ENCODE data around the gene PPP1R3G.

PPP1R3G gene

DNA sequence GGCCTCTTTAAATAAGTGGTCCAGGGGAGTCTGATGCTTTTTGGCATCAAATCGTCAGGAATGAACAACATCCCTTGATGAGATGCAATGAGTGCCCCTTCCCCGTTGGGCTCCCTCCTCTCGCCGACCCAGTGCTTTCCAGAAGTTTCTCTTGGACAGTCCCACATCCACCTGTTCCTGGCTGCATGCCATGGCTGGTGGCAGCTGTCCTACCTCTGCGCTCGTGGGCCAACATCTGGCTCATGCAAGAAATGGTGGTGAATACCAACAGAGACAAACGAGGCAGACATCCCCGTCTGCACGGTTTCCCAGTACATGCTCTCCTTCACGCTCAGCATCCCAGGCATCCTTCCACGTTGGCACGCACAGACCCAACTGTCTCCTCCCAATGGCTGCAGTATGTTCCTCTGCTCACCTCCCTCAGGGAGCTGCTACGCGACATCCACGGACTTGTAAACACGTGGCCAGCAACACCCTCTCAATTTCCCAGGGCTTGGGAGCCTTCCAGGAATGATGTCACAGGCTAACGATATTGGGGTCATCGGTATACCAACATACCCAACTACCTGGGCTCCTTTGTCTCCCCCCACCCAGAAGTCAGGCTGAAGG, 37.5 kb downstream of the PPP1R3G start:
- H3K27me3 ChIP-seq (ENCODE audit: insufficient read depth, low read length, poor library complexity, severe bottlenecking) = no peaks in the 10 kb centered on the region
- H3F3A ChIP-seq (ENCODE audit: low read depth) = no peaks in the 10 kb centered on the region
- H3K9ac ChIP-seq (ENCODE audit: low read depth, low read length, poor library complexity, severe bottlenecking) = no peak overlapping the region
- no peak overlapping the region for H2AFZ ChIP-seq (ENCODE audit: low read length)
- H4K20me1 ChIP-seq (ENCODE audit: insufficient read depth, low read length, poor library complexity, severe bottlenecking) = no peaks in the 10 kb centered on the region
- no peak for TF ChIP-seq EZH2phosphoT487 (IDR thresholded peaks at IDR 0.05; ENCODE audit: borderline replicate concordance)
- TF ChIP-seq, protein P1, sequence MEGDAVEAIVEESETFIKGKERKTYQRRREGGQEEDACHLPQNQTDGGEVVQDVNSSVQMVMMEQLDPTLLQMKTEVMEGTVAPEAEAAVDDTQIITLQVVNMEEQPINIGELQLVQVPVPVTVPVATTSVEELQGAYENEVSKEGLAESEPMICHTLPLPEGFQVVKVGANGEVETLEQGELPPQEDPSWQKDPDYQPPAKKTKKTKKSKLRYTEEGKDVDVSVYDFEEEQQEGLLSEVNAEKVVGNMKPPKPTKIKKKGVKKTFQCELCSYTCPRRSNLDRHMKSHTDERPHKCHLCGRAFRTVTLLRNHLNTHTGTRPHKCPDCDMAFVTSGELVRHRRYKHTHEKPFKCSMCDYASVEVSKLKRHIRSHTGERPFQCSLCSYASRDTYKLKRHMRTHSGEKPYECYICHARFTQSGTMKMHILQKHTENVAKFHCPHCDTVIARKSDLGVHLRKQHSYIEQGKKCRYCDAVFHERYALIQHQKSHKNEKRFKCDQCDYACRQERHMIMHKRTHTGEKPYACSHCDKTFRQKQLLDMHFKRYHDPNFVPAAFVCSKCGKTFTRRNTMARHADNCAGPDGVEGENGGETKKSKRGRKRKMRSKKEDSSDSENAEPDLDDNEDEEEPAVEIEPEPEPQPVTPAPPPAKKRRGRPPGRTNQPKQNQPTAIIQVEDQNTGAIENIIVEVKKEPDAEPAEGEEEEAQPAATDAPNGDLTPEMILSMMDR (conservative IDR thresholded peaks at IDR 0.05; ENCODE audit: low read length) = no peak
- H3K36me3 ChIP-seq (ENCODE audit: insufficient read depth, low read length) = no peaks in the 10 kb centered on the region
- peaks cover under 1% of the 10 kb centered on the region for H3K4me1 ChIP-seq (ENCODE audit: insufficient read depth, low read length, poor library complexity, severe bottlenecking)
- no peak overlapping the region for H3K4me3 ChIP-seq (ENCODE audit: low read length, poor library complexity, severe bottlenecking)
- no peaks in the 10 kb centered on the region for H3K79me2 ChIP-seq (ENCODE audit: insufficient read depth, low read length)
- no peak overlapping the region for H3K4me2 ChIP-seq (ENCODE audit: low read depth, low read length, poor library complexity, severe bottlenecking)
- no peaks in the 10 kb centered on the region for H3K9me2 ChIP-seq (replicated peaks; ENCODE audit: low read depth, low read length)
- no peaks in the 10 kb centered on the region for H3K9me3 ChIP-seq (ENCODE audit: insufficient read depth, low read depth, low read length)

DNA sequence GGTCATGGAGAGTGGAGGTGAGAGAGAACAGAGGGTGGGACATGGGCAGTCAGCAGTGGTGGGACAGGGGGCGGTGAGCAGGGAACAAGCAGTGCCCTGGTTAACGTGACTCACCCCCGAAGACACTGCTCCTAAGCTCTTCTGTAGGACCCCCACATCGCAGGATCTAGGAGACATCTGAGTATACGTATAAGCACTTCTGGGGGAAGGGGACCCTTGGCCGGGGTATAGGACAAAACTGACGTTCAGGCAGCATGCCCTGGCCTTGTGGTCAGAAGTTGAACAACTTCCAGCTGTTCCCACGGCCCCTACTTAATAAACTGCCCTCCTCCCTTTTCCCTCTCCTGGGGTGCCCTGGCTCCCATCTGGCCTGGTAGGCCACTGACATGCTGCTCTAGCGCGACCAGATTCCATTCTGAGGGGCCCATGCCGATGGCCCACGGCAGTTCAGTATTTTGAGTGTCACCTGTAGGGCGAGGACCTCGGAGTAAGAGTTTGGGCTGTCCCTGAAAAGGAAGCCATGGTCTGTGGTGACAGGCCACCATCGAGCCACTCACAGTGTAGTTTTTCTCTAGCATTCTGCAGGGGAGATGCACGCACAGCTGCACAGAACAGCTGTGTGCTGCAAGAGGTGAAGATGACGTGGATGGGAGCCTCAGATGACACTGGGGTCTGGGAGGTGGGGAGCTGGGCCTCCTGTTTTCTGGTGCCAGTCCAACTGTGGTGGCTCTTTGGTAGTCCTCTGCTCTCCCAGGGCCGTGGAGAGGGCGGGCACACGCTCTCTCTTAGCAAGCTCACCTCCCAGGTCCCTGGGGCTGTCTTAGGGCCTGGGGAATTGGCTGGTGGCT, 38.4 kb downstream of the PPP1R3G start:
- no peaks in the 10 kb centered on the region for H3K9me3 ChIP-seq (ENCODE audit: insufficient read depth, low read depth, low read length)
- peaks cover 9% of the 10 kb centered on the region for H3K4me1 ChIP-seq (ENCODE audit: insufficient read depth, low read length, poor library complexity, severe bottlenecking)
- H3K79me2 ChIP-seq (ENCODE audit: insufficient read depth, low read length) = no peaks in the 10 kb centered on the region
- no peaks in the 10 kb centered on the region for H3F3A ChIP-seq (ENCODE audit: low read depth)
- no peaks in the 10 kb centered on the region for H4K20me1 ChIP-seq (ENCODE audit: insufficient read depth, low read length, poor library complexity, severe bottlenecking)
- no peaks in the 10 kb centered on the region for H3K27me3 ChIP-seq (ENCODE audit: insufficient read depth, low read length, poor library complexity, severe bottlenecking)
- no peaks in the 10 kb centered on the region for H3K36me3 ChIP-seq (ENCODE audit: insufficient read depth, low read length)
- TF ChIP-seq EZH2phosphoT487 (IDR thresholded peaks at IDR 0.05; ENCODE audit: borderline replicate concordance) = no peak
- TF ChIP-seq, protein P1 (conservative IDR thresholded peaks at IDR 0.05; ENCODE audit: low read length) = no peak
- no peak overlapping the region for H2AFZ ChIP-seq (ENCODE audit: low read length)
- H3K4me3 ChIP-seq (ENCODE audit: low read length, poor library complexity, severe bottlenecking) = no peak overlapping the region
- no peak overlapping the region for H3K9ac ChIP-seq (ENCODE audit: low read depth, low read length, poor library complexity, severe bottlenecking)
- no peaks in the 10 kb centered on the region for H3K9me2 ChIP-seq (replicated peaks; ENCODE audit: low read depth, low read length)
- no peak overlapping the region for H3K4me2 ChIP-seq (ENCODE audit: low read depth, low read length, poor library complexity, severe bottlenecking)

DNA sequence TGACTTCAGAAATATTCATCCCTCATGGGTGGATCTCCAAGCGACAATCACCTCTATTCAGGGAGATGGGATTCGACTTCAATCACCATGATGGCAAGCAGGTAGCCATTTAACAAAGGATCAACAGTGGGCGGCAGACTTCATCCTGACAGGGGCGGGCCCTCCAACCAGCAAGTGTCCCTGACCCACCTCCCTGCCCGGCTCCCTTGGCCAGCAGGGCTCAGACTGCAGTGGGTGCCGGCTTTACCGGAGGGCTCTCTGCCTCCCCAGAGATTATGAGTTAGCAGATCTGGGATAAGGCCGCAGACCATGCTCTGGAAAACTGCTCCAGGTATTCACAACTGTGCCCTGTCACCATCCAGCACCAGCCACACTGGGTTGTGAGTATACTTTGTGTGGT, 39.4 kb downstream of the PPP1R3G start:
- Histone ChIP-seq H3K79me2 (ENCODE audit: insufficient read depth, low read length) (no peaks in the 10 kb centered on the region), H3K4me3 (ENCODE audit: low read length, poor library complexity, severe bottlenecking) (no peak overlapping the region), H4K20me1 (ENCODE audit: insufficient read depth, low read length, poor library complexity, severe bottlenecking) (no peaks in the 10 kb centered on the region), H3K4me1 (ENCODE audit: insufficient read depth, low read length, poor library complexity, severe bottlenecking) (peaks cover 13% of the 10 kb centered on the region), H3F3A (ENCODE audit: low read depth) (no peaks in the 10 kb centered on the region), H3K9ac (ENCODE audit: low read depth, low read length, poor library complexity, severe bottlenecking) (no peak overlapping the region), H3K36me3 (ENCODE audit: insufficient read depth, low read length) (no peaks in the 10 kb centered on the region), H3K27me3 (ENCODE audit: insufficient read depth, low read length, poor library complexity, severe bottlenecking) (no peaks in the 10 kb centered on the region), H3K4me2 (ENCODE audit: low read depth, low read length, poor library complexity, severe bottlenecking) (no peak overlapping the region), H3K9me3 (ENCODE audit: insufficient read depth, low read depth, low read length) (no peaks in the 10 kb centered on the region), H2AFZ (ENCODE audit: low read length) (no peak overlapping the region), H3K9me2 (replicated peaks; ENCODE audit: low read depth, low read length) (no peaks in the 10 kb centered on the region)
- TF ChIP-seq EZH2phosphoT487 (IDR thresholded peaks at IDR 0.05; ENCODE audit: borderline replicate concordance) = no peak
- TF ChIP-seq, protein P1 (conservative IDR thresholded peaks at IDR 0.05; ENCODE audit: low read length) = no peak
